HG03039 (cell line): Measurements from ENCODE around the gene SDR42E2.

Experiments used
- ATAC-seq: cut with Tn5 transposase; IDR thresholded peaks from one replicate; pipeline ENCODE4 v1.9.1; 2021; ENCODE audit warnings: mild to moderate bottlenecking, moderate library complexity; ENCODE audit not compliant: unreplicated experiment

SDR42E2 gene

GRCh38 chr16:22240023-22240710 lies 77.9 kb downstream of the SDR42E2 start:
- ATAC-seq, result no peak
